GM12892 (cell line): Measurements from ENCODE around the gene SNX22.

Source experiments
- POLR2AphosphoS5 ChIP-seq: IDR thresholded peaks from 2 replicates; pipeline ENCODE4 v1.6.1; 2011; ENCODE audit warnings: low read depth, low read length, control low read depth
- TAF1 ChIP-seq: IDR thresholded peaks from 2 replicates; pipeline ENCODE4 v1.6.1; 2011; ENCODE audit warnings: low read depth, mild to moderate bottlenecking, control low read depth, low read length, borderline replicate concordance

- TF ChIP-seq TAF1: no peak
- no peak for TF ChIP-seq POLR2AphosphoS5
These were observed 33.8 kb downstream of the SNX22 start for GRCh38 chr15:64185146-64185911.
